WTC11 (cell line): Measurements from ENCODE around the gene ATP11A. TPM values are rescaled to one million over a fixed set of nuclear protein-coding genes. Genes with fewer than 3 reads are reported as not detected.

ENCODE experiments used
- ATAC-seq: fragments of 200-7000 bp; cut with Tn5 transposase; 2 replicates; pipeline ENCODE4 v1.10.0; 2021; ENCODE audit warnings: mild to moderate bottlenecking, moderate library complexity
- CTCF ChIA-PET: fragments of 300-600 bp; sonication (Branson Sonifier 250); formaldehyde crosslinking; loops from one replicate; lab custom pipeline; 2021; ENCODE audit warnings: antibody characterized with exemption; lab: Charles Lee
- POLR2A ChIA-PET: fragments of 350-600 bp; sonication (Branson Sonifier 250); formaldehyde crosslinking; loops from one replicate; lab custom pipeline; 2021; ENCODE audit warnings: antibody characterized with exemption; lab: Charles Lee
- DNase-seq: peaks from one replicate; pipeline ENCODE4 v3.0.0; 2021; ENCODE audit warnings: low spot score
- H3K27ac Mint-ChIP-seq: 2 replicates; pipeline ENCODE4 v1.8.0; 2021; ENCODE audit warnings: mixed read lengths
- H3K27me3 Mint-ChIP-seq: 2 replicates; pipeline ENCODE4 v1.8.0; 2021; ENCODE audit warnings: low read depth, mild to moderate bottlenecking, moderate library complexity, mixed read lengths
- H3K36me3 Mint-ChIP-seq: 2 replicates; pipeline ENCODE4 v1.8.0; 2021; ENCODE audit warnings: mixed read lengths
- H3K4me1 Mint-ChIP-seq: 2 replicates; pipeline ENCODE4 v1.8.0; 2022; ENCODE audit warnings: mixed read lengths
- H3K4me3 Mint-ChIP-seq: 2 replicates; pipeline ENCODE4 v1.8.0; 2021; ENCODE audit warnings: mild to moderate bottlenecking, moderate library complexity, mixed read lengths
- H3K9me3 Mint-ChIP-seq: 2 replicates; pipeline ENCODE4 v1.8.0; 2021; ENCODE audit warnings: mixed read lengths
- ATF1 ChIP-seq: sonication (generic); formaldehyde crosslinking; IDR thresholded peaks from 2 replicates; pipeline ENCODE4 v1.8.1; 2023; ENCODE audit warnings: mild to moderate bottlenecking, moderate library complexity, missing genetic modification reagents
- IRF2 ChIP-seq: sonication (generic); formaldehyde crosslinking; IDR thresholded peaks from 2 replicates; pipeline ENCODE4 v1.8.0; 2022; ENCODE audit warnings: low read depth, missing genetic modification reagents, borderline replicate concordance
- KAT7 ChIP-seq: sonication (generic); formaldehyde crosslinking; IDR thresholded peaks from 2 replicates; pipeline ENCODE4 v1.8.1; 2023; ENCODE audit warnings: missing genetic modification reagents, mild to moderate bottlenecking, borderline replicate concordance
- MXD4 ChIP-seq: fragments of 250-450 bp; sonication (Bioruptor Pico); IDR thresholded peaks from 2 replicates; pipeline ENCODE4 v1.8.0; 2021; ENCODE audit warnings: mild to moderate bottlenecking, moderate library complexity, borderline replicate concordance
- OVOL2 ChIP-seq: fragments of 250-450 bp; sonication (Bioruptor Pico); IDR thresholded peaks from 2 replicates; pipeline ENCODE4 v1.9.0; 2021; ENCODE audit warnings: mild to moderate bottlenecking, borderline replicate concordance
- PRRX2 ChIP-seq: fragments of 250-450 bp; sonication (Bioruptor Pico); IDR thresholded peaks from 2 replicates; pipeline ENCODE4 v1.8.0; 2021; ENCODE audit warnings: mild to moderate bottlenecking
- SMAD4 ChIP-seq: sonication (generic); formaldehyde crosslinking; IDR thresholded peaks from 2 replicates; pipeline ENCODE4 v1.8.0; 2022; ENCODE audit warnings: mild to moderate bottlenecking, missing genetic modification reagents
- TCF7 ChIP-seq: sonication (generic); formaldehyde crosslinking; IDR thresholded peaks from 2 replicates; pipeline ENCODE4 v1.8.0; 2022; ENCODE audit warnings: mild to moderate bottlenecking, low read depth, missing genetic modification reagents, moderate library complexity
- ZNF219 ChIP-seq: sonication (generic); formaldehyde crosslinking; IDR thresholded peaks from 2 replicates; pipeline ENCODE4 v1.8.0; 2023; ENCODE audit warnings: missing genetic modification reagents, mild to moderate bottlenecking, borderline replicate concordance
- ZNF396 ChIP-seq: fragments of 250-450 bp; sonication (Bioruptor Pico); IDR thresholded peaks from 2 replicates; pipeline ENCODE4 v1.8.0; 2021; ENCODE audit warnings: mild to moderate bottlenecking, moderate library complexity, borderline replicate concordance
- total RNA-seq: library from RNA; stranded (reverse); gene quantifications from 3 replicates; pipeline ENCODE4 v1.2.3, GENCODE V29; 2021
- TF ChIP-seq, protein P1 (sequence below): sonication (generic); formaldehyde crosslinking; IDR thresholded peaks from 2 replicates; pipeline ENCODE4 v1.8.1; 2023; ENCODE audit warnings: mild to moderate bottlenecking, moderate library complexity, missing genetic modification reagents
- TF ChIP-seq, protein P2 (sequence below): sonication (generic); formaldehyde crosslinking; IDR thresholded peaks from 2 replicates; pipeline ENCODE4 v1.8.1; 2023; ENCODE audit warnings: mild to moderate bottlenecking, missing genetic modification reagents
- TF ChIP-seq, protein P3 (sequence below): sonication (generic); formaldehyde crosslinking; IDR thresholded peaks from 2 replicates; pipeline ENCODE4 v1.8.0; 2023; ENCODE audit warnings: mild to moderate bottlenecking, missing genetic modification reagents
- TF ChIP-seq, protein P4 (sequence below): sonication (generic); formaldehyde crosslinking; IDR thresholded peaks from 2 replicates; pipeline ENCODE4 v1.8.1; 2023; ENCODE audit warnings: mild to moderate bottlenecking, missing genetic modification reagents, moderate library complexity
- TF ChIP-seq, protein P5 (sequence below): sonication (generic); formaldehyde crosslinking; IDR thresholded peaks from 2 replicates; pipeline ENCODE4 v1.8.1; 2023; ENCODE audit warnings: mild to moderate bottlenecking, missing genetic modification reagents
- TF ChIP-seq, protein P6 (sequence below): sonication (generic); formaldehyde crosslinking; IDR thresholded peaks from 2 replicates; pipeline ENCODE4 v1.8.1; 2022; ENCODE audit warnings: low read depth, mild to moderate bottlenecking, moderate library complexity, missing genetic modification reagents, borderline replicate concordance
- TF ChIP-seq, protein P7 (sequence below): sonication (generic); formaldehyde crosslinking; IDR thresholded peaks from 2 replicates; pipeline ENCODE4 v1.8.0; 2023; ENCODE audit warnings: missing genetic modification reagents
- TF ChIP-seq, protein P8 (sequence below): sonication (generic); formaldehyde crosslinking; IDR thresholded peaks from 2 replicates; pipeline ENCODE4 v1.8.0; 2022; ENCODE audit warnings: mild to moderate bottlenecking, missing genetic modification reagents
- TF ChIP-seq, protein P9 (sequence below): sonication (generic); formaldehyde crosslinking; IDR thresholded peaks from 2 replicates; pipeline ENCODE4 v1.8.1; 2023; ENCODE audit warnings: mild to moderate bottlenecking, missing genetic modification reagents, moderate library complexity
- TF ChIP-seq, protein P10 (sequence below): sonication (generic); formaldehyde crosslinking; conservative IDR thresholded peaks from 2 replicates; pipeline ENCODE4 v1.8.1; 2022; ENCODE audit warnings: mild to moderate bottlenecking, missing genetic modification reagents

The ATP11A gene
- total RNA-seq, 1 experiment from 2014 or later = 100 TPM

DNA sequence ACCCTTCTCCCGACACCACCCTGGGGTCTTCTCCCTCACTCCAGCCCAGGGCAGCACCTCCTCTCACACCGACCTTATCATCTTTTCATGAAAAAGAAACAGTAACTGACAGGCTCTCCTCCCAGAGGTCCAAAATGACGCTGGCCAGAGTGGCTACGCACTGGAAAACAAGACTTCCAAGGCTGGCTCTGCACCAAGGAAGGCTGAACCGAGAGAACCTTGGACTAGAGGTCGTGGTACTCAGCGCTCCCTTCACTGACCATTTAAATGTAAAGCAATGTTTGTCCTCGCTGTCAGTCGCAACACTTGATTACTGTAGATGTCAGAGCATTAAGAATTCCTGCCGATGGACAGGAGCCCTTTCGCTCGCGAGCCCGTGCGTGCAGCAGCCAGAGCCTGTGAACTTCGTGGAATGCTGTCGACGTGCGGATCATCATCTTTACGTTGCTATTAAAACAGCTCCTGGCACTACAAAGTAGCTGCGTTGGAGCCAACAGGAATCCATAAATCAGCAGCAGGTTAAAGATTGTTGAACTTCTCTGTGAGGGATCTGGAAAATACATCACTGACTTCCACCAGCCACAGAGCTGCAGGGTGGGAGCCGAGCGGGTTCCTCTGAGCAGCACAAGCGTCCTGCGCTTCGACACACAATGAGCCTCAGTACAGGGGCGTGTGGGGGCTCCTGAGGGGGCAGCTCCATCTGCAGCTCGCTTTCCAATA is 153.7 kb downstream of the ATP11A start:
- ATAC-seq (no peak), DNase-seq (no peak)
- peak overlapping the region; percentile 48 for H3K27ac Mint-ChIP-seq
- H3K36me3 Mint-ChIP-seq = peaks cover 39% of the 10 kb centered on the region
- CTCF ChIA-PET = no interaction called here
- peaks cover 2% of the 10 kb centered on the region; the same call in 1 of the 2 replicates for H3K4me1 Mint-ChIP-seq
- H3K4me3 Mint-ChIP-seq = no peak overlapping the region
- TF ChIP-seq, protein P1, sequence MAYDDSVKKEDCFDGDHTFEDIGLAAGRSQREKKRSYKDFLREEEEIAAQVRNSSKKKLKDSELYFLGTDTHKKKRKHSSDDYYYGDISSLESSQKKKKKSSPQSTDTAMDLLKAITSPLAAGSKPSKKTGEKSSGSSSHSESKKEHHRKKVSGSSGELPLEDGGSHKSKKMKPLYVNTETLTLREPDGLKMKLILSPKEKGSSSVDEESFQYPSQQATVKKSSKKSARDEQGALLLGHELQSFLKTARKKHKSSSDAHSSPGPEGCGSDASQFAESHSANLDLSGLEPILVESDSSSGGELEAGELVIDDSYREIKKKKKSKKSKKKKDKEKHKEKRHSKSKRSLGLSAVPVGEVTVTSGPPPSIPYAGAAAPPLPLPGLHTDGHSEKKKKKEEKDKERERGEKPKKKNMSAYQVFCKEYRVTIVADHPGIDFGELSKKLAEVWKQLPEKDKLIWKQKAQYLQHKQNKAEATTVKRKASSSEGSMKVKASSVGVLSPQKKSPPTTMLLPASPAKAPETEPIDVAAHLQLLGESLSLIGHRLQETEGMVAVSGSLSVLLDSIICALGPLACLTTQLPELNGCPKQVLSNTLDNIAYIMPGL = no peak
- TF ChIP-seq, protein P2, sequence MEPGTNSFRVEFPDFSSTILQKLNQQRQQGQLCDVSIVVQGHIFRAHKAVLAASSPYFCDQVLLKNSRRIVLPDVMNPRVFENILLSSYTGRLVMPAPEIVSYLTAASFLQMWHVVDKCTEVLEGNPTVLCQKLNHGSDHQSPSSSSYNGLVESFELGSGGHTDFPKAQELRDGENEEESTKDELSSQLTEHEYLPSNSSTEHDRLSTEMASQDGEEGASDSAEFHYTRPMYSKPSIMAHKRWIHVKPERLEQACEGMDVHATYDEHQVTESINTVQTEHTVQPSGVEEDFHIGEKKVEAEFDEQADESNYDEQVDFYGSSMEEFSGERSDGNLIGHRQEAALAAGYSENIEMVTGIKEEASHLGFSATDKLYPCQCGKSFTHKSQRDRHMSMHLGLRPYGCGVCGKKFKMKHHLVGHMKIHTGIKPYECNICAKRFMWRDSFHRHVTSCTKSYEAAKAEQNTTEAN (CRISPR knock-in tag) = no peak
- TF ChIP-seq, protein P3, sequence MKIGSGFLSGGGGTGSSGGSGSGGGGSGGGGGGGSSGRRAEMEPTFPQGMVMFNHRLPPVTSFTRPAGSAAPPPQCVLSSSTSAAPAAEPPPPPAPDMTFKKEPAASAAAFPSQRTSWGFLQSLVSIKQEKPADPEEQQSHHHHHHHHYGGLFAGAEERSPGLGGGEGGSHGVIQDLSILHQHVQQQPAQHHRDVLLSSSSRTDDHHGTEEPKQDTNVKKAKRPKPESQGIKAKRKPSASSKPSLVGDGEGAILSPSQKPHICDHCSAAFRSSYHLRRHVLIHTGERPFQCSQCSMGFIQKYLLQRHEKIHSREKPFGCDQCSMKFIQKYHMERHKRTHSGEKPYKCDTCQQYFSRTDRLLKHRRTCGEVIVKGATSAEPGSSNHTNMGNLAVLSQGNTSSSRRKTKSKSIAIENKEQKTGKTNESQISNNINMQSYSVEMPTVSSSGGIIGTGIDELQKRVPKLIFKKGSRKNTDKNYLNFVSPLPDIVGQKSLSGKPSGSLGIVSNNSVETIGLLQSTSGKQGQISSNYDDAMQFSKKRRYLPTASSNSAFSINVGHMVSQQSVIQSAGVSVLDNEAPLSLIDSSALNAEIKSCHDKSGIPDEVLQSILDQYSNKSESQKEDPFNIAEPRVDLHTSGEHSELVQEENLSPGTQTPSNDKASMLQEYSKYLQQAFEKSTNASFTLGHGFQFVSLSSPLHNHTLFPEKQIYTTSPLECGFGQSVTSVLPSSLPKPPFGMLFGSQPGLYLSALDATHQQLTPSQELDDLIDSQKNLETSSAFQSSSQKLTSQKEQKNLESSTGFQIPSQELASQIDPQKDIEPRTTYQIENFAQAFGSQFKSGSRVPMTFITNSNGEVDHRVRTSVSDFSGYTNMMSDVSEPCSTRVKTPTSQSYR (CRISPR knock-in tag) = no peak
- TF ChIP-seq SMAD4 (CRISPR knock-in tag) (no peak), KAT7 (CRISPR knock-in tag) (no peak), PRRX2 (CRISPR knock-in tag) (no peak), MXD4 (CRISPR knock-in tag) (no peak), IRF2 (CRISPR knock-in tag) (no peak), ZNF396 (no peak)
- TF ChIP-seq, protein P4, sequence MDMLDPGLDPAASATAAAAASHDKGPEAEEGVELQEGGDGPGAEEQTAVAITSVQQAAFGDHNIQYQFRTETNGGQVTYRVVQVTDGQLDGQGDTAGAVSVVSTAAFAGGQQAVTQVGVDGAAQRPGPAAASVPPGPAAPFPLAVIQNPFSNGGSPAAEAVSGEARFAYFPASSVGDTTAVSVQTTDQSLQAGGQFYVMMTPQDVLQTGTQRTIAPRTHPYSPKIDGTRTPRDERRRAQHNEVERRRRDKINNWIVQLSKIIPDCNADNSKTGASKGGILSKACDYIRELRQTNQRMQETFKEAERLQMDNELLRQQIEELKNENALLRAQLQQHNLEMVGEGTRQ = no peak
- TF ChIP-seq, protein P5, sequence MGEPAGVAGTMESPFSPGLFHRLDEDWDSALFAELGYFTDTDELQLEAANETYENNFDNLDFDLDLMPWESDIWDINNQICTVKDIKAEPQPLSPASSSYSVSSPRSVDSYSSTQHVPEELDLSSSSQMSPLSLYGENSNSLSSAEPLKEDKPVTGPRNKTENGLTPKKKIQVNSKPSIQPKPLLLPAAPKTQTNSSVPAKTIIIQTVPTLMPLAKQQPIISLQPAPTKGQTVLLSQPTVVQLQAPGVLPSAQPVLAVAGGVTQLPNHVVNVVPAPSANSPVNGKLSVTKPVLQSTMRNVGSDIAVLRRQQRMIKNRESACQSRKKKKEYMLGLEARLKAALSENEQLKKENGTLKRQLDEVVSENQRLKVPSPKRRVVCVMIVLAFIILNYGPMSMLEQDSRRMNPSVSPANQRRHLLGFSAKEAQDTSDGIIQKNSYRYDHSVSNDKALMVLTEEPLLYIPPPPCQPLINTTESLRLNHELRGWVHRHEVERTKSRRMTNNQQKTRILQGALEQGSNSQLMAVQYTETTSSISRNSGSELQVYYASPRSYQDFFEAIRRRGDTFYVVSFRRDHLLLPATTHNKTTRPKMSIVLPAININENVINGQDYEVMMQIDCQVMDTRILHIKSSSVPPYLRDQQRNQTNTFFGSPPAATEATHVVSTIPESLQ (CRISPR knock-in tag) = no peak
- no peaks in the 10 kb centered on the region for H3K9me3 Mint-ChIP-seq
- no peaks in the 10 kb centered on the region for H3K27me3 Mint-ChIP-seq
- POLR2A ChIA-PET = no interaction called here

DNA sequence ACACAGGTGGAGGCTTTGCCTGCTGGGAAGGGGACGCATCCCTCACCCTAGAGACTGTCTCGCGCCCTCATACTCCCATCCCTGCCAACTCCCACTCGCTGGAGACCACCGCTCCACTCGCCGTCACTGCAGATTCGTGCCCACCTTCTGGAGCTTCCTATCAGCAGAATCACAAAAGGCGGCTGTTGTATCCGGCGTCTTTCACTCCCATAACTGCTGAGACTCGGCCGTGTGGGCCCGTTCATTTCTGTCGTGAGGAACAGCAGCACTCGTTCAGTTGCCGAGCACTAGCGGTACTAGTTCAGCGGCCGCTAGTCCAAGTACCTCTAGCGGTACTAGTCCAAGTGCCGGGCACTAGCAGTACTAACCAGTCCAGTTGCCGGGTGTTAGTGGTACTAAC is 154.6 kb downstream of the ATP11A start:
- Mint-ChIP-seq H3K36me3 (peaks cover 33% of the 10 kb centered on the region), H3K4me1 (peaks cover 8% of the 10 kb centered on the region)
- CTCF ChIA-PET = no interaction called here
- TF ChIP-seq, protein P6, sequence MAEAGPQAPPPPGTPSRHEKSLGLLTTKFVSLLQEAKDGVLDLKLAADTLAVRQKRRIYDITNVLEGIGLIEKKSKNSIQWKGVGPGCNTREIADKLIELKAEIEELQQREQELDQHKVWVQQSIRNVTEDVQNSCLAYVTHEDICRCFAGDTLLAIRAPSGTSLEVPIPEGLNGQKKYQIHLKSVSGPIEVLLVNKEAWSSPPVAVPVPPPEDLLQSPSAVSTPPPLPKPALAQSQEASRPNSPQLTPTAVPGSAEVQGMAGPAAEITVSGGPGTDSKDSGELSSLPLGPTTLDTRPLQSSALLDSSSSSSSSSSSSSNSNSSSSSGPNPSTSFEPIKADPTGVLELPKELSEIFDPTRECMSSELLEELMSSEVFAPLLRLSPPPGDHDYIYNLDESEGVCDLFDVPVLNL (CRISPR knock-in tag) = no peak
- TF ChIP-seq, protein P2 (CRISPR knock-in tag) = no peak
- TF ChIP-seq, protein P7, sequence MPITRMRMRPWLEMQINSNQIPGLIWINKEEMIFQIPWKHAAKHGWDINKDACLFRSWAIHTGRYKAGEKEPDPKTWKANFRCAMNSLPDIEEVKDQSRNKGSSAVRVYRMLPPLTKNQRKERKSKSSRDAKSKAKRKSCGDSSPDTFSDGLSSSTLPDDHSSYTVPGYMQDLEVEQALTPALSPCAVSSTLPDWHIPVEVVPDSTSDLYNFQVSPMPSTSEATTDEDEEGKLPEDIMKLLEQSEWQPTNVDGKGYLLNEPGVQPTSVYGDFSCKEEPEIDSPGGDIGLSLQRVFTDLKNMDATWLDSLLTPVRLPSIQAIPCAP (CRISPR knock-in tag) = no peak
- TF ChIP-seq, protein P8, sequence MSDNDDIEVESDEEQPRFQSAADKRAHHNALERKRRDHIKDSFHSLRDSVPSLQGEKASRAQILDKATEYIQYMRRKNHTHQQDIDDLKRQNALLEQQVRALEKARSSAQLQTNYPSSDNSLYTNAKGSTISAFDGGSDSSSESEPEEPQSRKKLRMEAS (CRISPR knock-in tag) = no peak
- TF ChIP-seq OVOL2 (CRISPR knock-in tag) (no peak), ZNF219 (CRISPR knock-in tag) (no peak), TCF7 (CRISPR knock-in tag) (no peak), ATF1 (CRISPR knock-in tag) (no peak)
- TF ChIP-seq, protein P9, sequence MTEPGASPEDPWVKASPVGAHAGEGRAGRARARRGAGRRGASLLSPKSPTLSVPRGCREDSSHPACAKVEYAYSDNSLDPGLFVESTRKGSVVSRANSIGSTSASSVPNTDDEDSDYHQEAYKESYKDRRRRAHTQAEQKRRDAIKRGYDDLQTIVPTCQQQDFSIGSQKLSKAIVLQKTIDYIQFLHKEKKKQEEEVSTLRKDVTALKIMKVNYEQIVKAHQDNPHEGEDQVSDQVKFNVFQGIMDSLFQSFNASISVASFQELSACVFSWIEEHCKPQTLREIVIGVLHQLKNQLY (CRISPR knock-in tag) = no peak
- TF ChIP-seq, protein P10, sequence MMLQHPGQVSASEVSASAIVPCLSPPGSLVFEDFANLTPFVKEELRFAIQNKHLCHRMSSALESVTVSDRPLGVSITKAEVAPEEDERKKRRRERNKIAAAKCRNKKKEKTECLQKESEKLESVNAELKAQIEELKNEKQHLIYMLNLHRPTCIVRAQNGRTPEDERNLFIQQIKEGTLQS (CRISPR knock-in tag) = no peak

More for the DNA sequence above, 154.6 kb downstream of the ATP11A start:
- ATAC-seq (no peak), DNase-seq (no peak)
- H3K27ac Mint-ChIP-seq = no peak overlapping the region
- no peaks in the 10 kb centered on the region for H3K9me3 Mint-ChIP-seq
- POLR2A ChIA-PET = no interaction called here
- no peaks in the 10 kb centered on the region for H3K27me3 Mint-ChIP-seq
- no peak overlapping the region for H3K4me3 Mint-ChIP-seq
